ENCODE measurements around the gene TBC1D1. TPM values are rescaled to one million over a fixed set of nuclear protein-coding genes. Genes with fewer than 3 reads are reported as not detected.
"Not testable (repeated sequence)": the region's sequence is repeated elsewhere in the genome, so short reads cannot be mapped to it uniquely, and the experiment has no call there.

The TBC1D1 gene
- total RNA-seq, 1 donor from 2014 or later: 104 TPM

GRCh38 chr4:37960679-37961450 lies 70.0 kb downstream of the TBC1D1 start:
- DNase-seq (ENCODE audit: low spot score): peak; percentile 32

GRCh38 chr4:37964734-37965457 lies 74.0 kb downstream of the TBC1D1 start:
- no peak for DNase-seq (ENCODE audit: low spot score)

GRCh38 chr4:37966044-37966443 lies 75.2 kb downstream of the TBC1D1 start:
- no peak for DNase-seq (ENCODE audit: low spot score)

- DNase-seq (ENCODE audit: low spot score): peak; percentile 66
These were observed 76.9 kb downstream of the TBC1D1 start for GRCh38 chr4:37967736-37968135.

GRCh38 chr4:37968747-37969146 lies 77.9 kb downstream of the TBC1D1 start:
- DNase-seq (ENCODE audit: low spot score): no peak

- no peak for DNase-seq (ENCODE audit: low spot score)
These were observed 79.8 kb downstream of the TBC1D1 start for GRCh38 chr4:37970702-37971101.

- no peak for DNase-seq (ENCODE audit: low spot score)
These were observed 80.3 kb downstream of the TBC1D1 start for GRCh38 chr4:37971202-37971601.

GRCh38 chr4:37973441-37973840 lies 82.6 kb downstream of the TBC1D1 start:
- DNase-seq (ENCODE audit: low spot score): no peak

GRCh38 chr4:37975321-37975822 lies 84.5 kb downstream of the TBC1D1 start:
- not testable (repeated sequence) for DNase-seq (ENCODE audit: low spot score)

- DNase-seq (ENCODE audit: low spot score): no peak
These were observed 85.6 kb downstream of the TBC1D1 start for GRCh38 chr4:37976507-37976906.

GRCh38 chr4:37976991-37977470 lies 86.1 kb downstream of the TBC1D1 start:
- DNase-seq (ENCODE audit: low spot score): peak; percentile 85

- DNase-seq (ENCODE audit: low spot score): peak; percentile 74
These were observed 86.8 kb downstream of the TBC1D1 start for GRCh38 chr4:37977471-37978247.

GRCh38 chr4:37978248-37978924 lies 87.5 kb downstream of the TBC1D1 start:
- DNase-seq (ENCODE audit: low spot score): no peak

GRCh38 chr4:37980246-37980645 lies 89.4 kb downstream of the TBC1D1 start:
- no peak for DNase-seq (ENCODE audit: low spot score)

GRCh38 chr4:37981425-37981824 lies 90.5 kb downstream of the TBC1D1 start:
- DNase-seq (ENCODE audit: low spot score): no peak

- peak; percentile 70 for DNase-seq (ENCODE audit: low spot score)
These were observed 91.2 kb downstream of the TBC1D1 start for GRCh38 chr4:37981844-37982720.

GRCh38 chr4:37982736-37983135 lies 91.9 kb downstream of the TBC1D1 start:
- DNase-seq (ENCODE audit: low spot score): no peak

GRCh38 chr4:37983951-37984350 lies 93.1 kb downstream of the TBC1D1 start:
- DNase-seq (ENCODE audit: low spot score): no peak

GRCh38 chr4:37985730-37986275 lies 94.9 kb downstream of the TBC1D1 start:
- no peak for DNase-seq (ENCODE audit: low spot score)

GRCh38 chr4:37988670-37989069 lies 97.8 kb downstream of the TBC1D1 start:
- DNase-seq (ENCODE audit: low spot score): no peak
